ENCODE data around the gene TLCD4. TPM values are rescaled to one million over a fixed set of nuclear protein-coding genes. Genes with fewer than 3 reads are reported as not detected.

TLCD4 gene
- total and polyA plus RNA-seq, 2 of the 8 experiments (the other 6 are each of a cell fraction or from before 2014, with no cell fraction given), result 0.79 to 4.2 TPM

- Histone ChIP-seq H3K23ac (ENCODE audit: insufficient read length) (no peak overlapping the region), H3K9me3 (ENCODE audit: insufficient read depth in 2 of 2, low read depth in 1 of 2, low read length in 1 of 2) (no peaks in the 10 kb centered on the region), H2BK120ac (replicated peaks; ENCODE audit: low read depth, low read length) (no peak overlapping the region), H3K79me2 (ENCODE audit: control insufficient read depth in 1 of 2, insufficient read depth in 2 of 2, low read length in 2 of 2) (no peaks in the 10 kb centered on the region), H3K56ac (replicated peaks; ENCODE audit: insufficient read length, low read depth, low read length) (no peak overlapping the region), H3K4me3 (ENCODE audit: extremely low read depth in 1 of 4, insufficient read depth in 2 of 4, low read depth in 3 of 4, low read length in 4 of 4) (no peak overlapping the region), H3K27me3 (replicated peaks in 1 of 4; ENCODE audit: control insufficient read depth in 3 of 4, extremely low read depth in 1 of 4, insufficient read depth in 3 of 4, low read length in 3 of 4) (no peaks in the 10 kb centered on the region; a peak in 1 of 7 replicates), H3K79me1 (ENCODE audit: low read depth, low read length) (no peaks in the 10 kb centered on the region), H2BK5ac (ENCODE audit: low read depth, low read length) (no peak overlapping the region), H3K4ac (replicated peaks; ENCODE audit: insufficient read length, low read depth, low read length) (no peak overlapping the region), H3K9ac (replicated peaks in 1 of 4; ENCODE audit: extremely low read depth in 1 of 4, low read depth in 3 of 4, low read length in 3 of 4) (no peak overlapping the region), H2BK20ac (ENCODE audit: low read length) (no peak overlapping the region), H2AFZ (ENCODE audit: low read length) (no peak overlapping the region), H3K4me1 (replicated peaks in 1 of 4; ENCODE audit: control insufficient read depth in 3 of 4, insufficient read depth in 4 of 4, low read length in 3 of 4) (no peaks in the 10 kb centered on the region), H3K36me3 (ENCODE audit: control insufficient read depth in 2 of 4, insufficient read depth in 4 of 4, low read length in 3 of 4) (no peaks in the 10 kb centered on the region), H4K91ac (replicated peaks; ENCODE audit: insufficient read length, low read length) (no peak overlapping the region), H3K27ac (ENCODE audit: low read depth, low read length) (no peak overlapping the region), H3K4me2 (ENCODE audit: insufficient read depth in 1 of 2, low read depth in 2 of 2, low read length in 2 of 2) (no peak overlapping the region), H4K20me1 (replicated peaks in 1 of 2; ENCODE audit: control insufficient read depth in 1 of 2, insufficient read depth in 2 of 2, low read length in 2 of 2) (no peaks in the 10 kb centered on the region), H2BK12ac (ENCODE audit: low read depth, low read length) (no peak overlapping the region), H3K18ac (ENCODE audit: extremely low read depth, low read length) (no peak overlapping the region), H4K5ac (ENCODE audit: insufficient read length, low read depth, low read length) (no peak overlapping the region), H2BK15ac (ENCODE audit: low read length) (no peak overlapping the region), H3K14ac (ENCODE audit: insufficient read length) (no peak overlapping the region), H3K23me2 (ENCODE audit: low read depth, low read length) (no peaks in the 10 kb centered on the region), H4K8ac (ENCODE audit: extremely low read depth, insufficient read depth, low read length) (no peak overlapping the region), H2AK5ac (ENCODE audit: low read depth, low read length) (no peak overlapping the region)
- DNase-seq (ENCODE audit: low read depth in 1 of 2, low spot score in 2 of 2), result no peak
- ChIA-PET CTCF (ENCODE audit: partially characterized antibody) (no interaction called here), POLR2A (ENCODE audit: partially characterized antibody) (no interaction called here)
- no peak for FAIRE-seq
- no peak for TF ChIP-seq JUND (IDR thresholded peaks at IDR 0.05; ENCODE audit: low read length)
- WGBS, 2 experiments (ENCODE audit: extremely low coverage in 1 of 2, insufficient coverage in 1 of 2, insufficient read length in 1 of 2, insufficient replicate concordance in 2 of 2, low coverage in 1 of 2, low lambda C conversion rate in 2 of 2, missing lambda C conversion rate in 1 of 2), result 89% methylated on average over 4 of the region's 4 CpGs; no CpG with 5 or more reads in 1 of the 2 experiments
Measured at GRCh38 chr1:95098196-95098595, 19.0 kb upstream of the TLCD4 start.

Measured in H1 (cell line).